GM19324 (cell line): Measurements from ENCODE around the gene RAD51B.

Experiments
- ATAC-seq: cut with Tn5 transposase; IDR thresholded peaks from one replicate; pipeline ENCODE4 v1.9.1; 2021; ENCODE audit warnings: mild to moderate bottlenecking, moderate library complexity; ENCODE audit not compliant: unreplicated experiment, low FRiP score

Gene RAD51B

GRCh38 chr14:68386446-68386845 lies 566.9 kb downstream of the RAD51B start:
- ATAC-seq, result no peak

- no peak for ATAC-seq
Measured at GRCh38 chr14:68386950-68387779, 567.6 kb downstream of the RAD51B start.

GRCh38 chr14:68389943-68390342 lies 570.4 kb downstream of the RAD51B start:
- ATAC-seq, result no peak

- no peak for ATAC-seq
Measured at GRCh38 chr14:68390741-68391140, 571.2 kb downstream of the RAD51B start.

GRCh38 chr14:68391311-68392014 lies 571.9 kb downstream of the RAD51B start:
- no peak for ATAC-seq

- no peak for ATAC-seq
Measured at GRCh38 chr14:68392393-68393141, 573.0 kb downstream of the RAD51B start.

- ATAC-seq, result no peak
Measured at GRCh38 chr14:68393259-68393658, 573.7 kb downstream of the RAD51B start.

GRCh38 chr14:68394118-68394763 lies 574.7 kb downstream of the RAD51B start:
- ATAC-seq, result no peak

- no peak for ATAC-seq
Measured at GRCh38 chr14:68394764-68395143, 575.2 kb downstream of the RAD51B start.

- no peak for ATAC-seq
Measured at GRCh38 chr14:68395604-68396003, 576.0 kb downstream of the RAD51B start.

- no peak for ATAC-seq
Measured at GRCh38 chr14:68396461-68396860, 576.9 kb downstream of the RAD51B start.

GRCh38 chr14:68397371-68397811 lies 577.8 kb downstream of the RAD51B start:
- no peak for ATAC-seq

GRCh38 chr14:68397822-68398221 lies 578.2 kb downstream of the RAD51B start:
- no peak for ATAC-seq

- no peak for ATAC-seq
Measured at GRCh38 chr14:68398370-68398769, 578.8 kb downstream of the RAD51B start.

- ATAC-seq, result no peak
Measured at GRCh38 chr14:68399971-68400370, 580.4 kb downstream of the RAD51B start.

GRCh38 chr14:68401317-68401716 lies 581.7 kb downstream of the RAD51B start:
- ATAC-seq, result no peak

GRCh38 chr14:68401855-68402254 lies 582.3 kb downstream of the RAD51B start:
- peak; percentile 53 for ATAC-seq

- no peak for ATAC-seq
Measured at GRCh38 chr14:68402525-68403101, 583.0 kb downstream of the RAD51B start.

- no peak for ATAC-seq
Measured at GRCh38 chr14:68403191-68404145, 583.9 kb downstream of the RAD51B start.
